Measurements from ENCODE around the gene SRC. TPM values are rescaled to one million over a fixed set of nuclear protein-coding genes. Genes with fewer than 3 reads are reported as not detected.
A peak's percentile ranks its signal among the peaks of the same experiment; 100 is the strongest.

SRC gene
- total RNA-seq, 1 experiment from 2014 or later = 55.6 TPM

DNA sequence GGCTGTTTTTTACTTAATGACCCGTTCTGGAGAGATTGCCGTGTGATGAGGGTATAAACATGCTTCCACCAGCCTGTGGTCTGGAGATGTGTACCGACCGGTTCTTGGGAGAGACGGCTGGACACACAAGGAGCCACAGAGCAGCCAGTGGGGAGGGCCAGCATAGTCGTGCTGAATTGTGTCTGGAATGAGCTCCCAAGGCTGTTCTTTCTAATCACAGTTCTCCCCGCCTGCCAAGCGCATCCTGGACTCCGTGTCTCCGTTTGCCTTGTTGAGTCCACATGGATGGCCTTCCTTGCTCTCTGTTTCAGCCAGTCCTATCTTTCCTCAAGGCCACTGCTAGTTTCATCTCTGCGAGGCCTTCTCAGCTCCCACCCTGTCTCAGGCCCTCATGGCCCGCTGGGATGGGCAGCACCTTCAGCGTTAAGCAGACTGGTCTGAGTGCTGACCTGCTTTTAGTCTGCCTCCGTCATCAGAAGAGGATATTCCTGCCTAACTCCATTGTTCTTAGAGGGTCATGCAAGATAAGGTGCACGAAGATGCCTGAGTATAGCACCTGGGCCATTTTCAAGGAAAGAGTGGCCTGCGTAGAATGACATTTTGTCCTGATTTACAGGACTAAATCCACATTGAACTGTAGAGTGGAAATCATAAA, 35.9 kb upstream of the SRC start:
- no peaks in the 10 kb centered on the region for H3F3A ChIP-seq (ENCODE audit: low read length, unreplicated experiment)
- H3K36me3 ChIP-seq (ENCODE audit: low read depth, low read length) = peaks cover 8% of the 10 kb centered on the region; the same call in 1 of the 2 replicates
- H3K4me1 ChIP-seq (ENCODE audit: insufficient read depth, low read length) = no peaks in the 10 kb centered on the region
- H4K20me1 ChIP-seq (ENCODE audit: low read length) = no peaks in the 10 kb centered on the region
- H3K9me3 ChIP-seq (ENCODE audit: low read length) = no peaks in the 10 kb centered on the region
- DNase-seq = no peak
- no peaks in the 10 kb centered on the region for H3K27me3 ChIP-seq (ENCODE audit: low read length)
- H2AFZ ChIP-seq (ENCODE audit: low read length) = no peak overlapping the region
- intact Hi-C loops (cut with micrococcal nuclease) = no loop called here
- no TSS peak for BruUV-seq (replicated peaks)
- ChIA-PET CTCF (no interaction called here), POLR2A (ENCODE audit: unreplicated experiment) (no interaction called here)
- no peaks in the 10 kb centered on the region for H3K9me2 ChIP-seq (replicated peaks; ENCODE audit: low read length)
- H3K4me2 ChIP-seq (ENCODE audit: low read length) = no peak overlapping the region
- H3K79me2 ChIP-seq (ENCODE audit: low read length) = peaks cover 5% of the 10 kb centered on the region; the same call in 1 of the 2 replicates
- TF ChIP-seq EZH2 (IDR thresholded peaks at IDR 0.05; ENCODE audit: low read length, unreplicated experiment) (no peak), EZH2phosphoT487 (IDR thresholded peaks at IDR 0.05; ENCODE audit: borderline replicate concordance, low read length) (no peak)
- no peak overlapping the region for H3K4me3 ChIP-seq (ENCODE audit: low read length)
- no peak for ATAC-seq
- H3K27ac ChIP-seq (ENCODE audit: low read length) = no peak overlapping the region
- H3K9ac ChIP-seq (ENCODE audit: low read length) = no peak overlapping the region

DNA sequence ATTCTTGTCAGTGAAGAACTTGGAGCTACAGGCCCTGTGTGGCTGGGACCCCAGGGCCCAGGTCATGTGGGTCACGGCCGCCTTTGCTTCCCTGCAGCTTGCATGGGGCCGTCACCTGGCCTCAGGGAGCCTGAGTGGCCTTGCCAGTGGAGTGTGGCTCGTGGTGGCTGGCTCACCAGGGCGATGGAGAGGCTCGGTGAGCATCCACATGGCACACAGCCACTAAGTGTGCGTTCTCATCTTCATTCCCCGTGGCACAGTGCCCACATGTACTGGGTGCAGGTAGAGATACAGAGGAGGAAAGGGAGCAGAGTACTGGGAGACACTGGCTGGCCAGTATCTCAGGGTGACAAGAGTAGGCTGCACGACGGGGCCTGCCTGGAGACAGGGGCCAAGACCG, 35.0 kb upstream of the SRC start:
- Histone ChIP-seq H3K36me3 (ENCODE audit: low read depth, low read length) (peaks cover 8% of the 10 kb centered on the region; the same call in 1 of the 2 replicates), H3K4me3 (ENCODE audit: low read length) (no peak overlapping the region), H3F3A (ENCODE audit: low read length, unreplicated experiment) (no peaks in the 10 kb centered on the region), H3K9me3 (ENCODE audit: low read length) (no peaks in the 10 kb centered on the region), H3K4me1 (ENCODE audit: insufficient read depth, low read length) (no peaks in the 10 kb centered on the region), H3K4me2 (ENCODE audit: low read length) (no peak overlapping the region), H3K27me3 (ENCODE audit: low read length) (no peaks in the 10 kb centered on the region), H3K27ac (ENCODE audit: low read length) (no peak overlapping the region), H3K9ac (ENCODE audit: low read length) (no peak overlapping the region), H3K79me2 (ENCODE audit: low read length) (peaks cover 5% of the 10 kb centered on the region; the same call in 1 of the 2 replicates), H2AFZ (ENCODE audit: low read length) (no peak overlapping the region), H3K9me2 (replicated peaks; ENCODE audit: low read length) (no peaks in the 10 kb centered on the region), H4K20me1 (ENCODE audit: low read length) (no peaks in the 10 kb centered on the region)
- BruUV-seq (replicated peaks) = no TSS peak
- ChIA-PET POLR2A (ENCODE audit: unreplicated experiment) (no interaction called here), CTCF (no interaction called here)
- DNase-seq (no peak), ATAC-seq (no peak)
- intact Hi-C loops (cut with micrococcal nuclease) = no loop called here
- TF ChIP-seq CTCF (conservative IDR thresholded peaks at IDR 0.05; ENCODE audit: low read depth, low read length) (no peak), EZH2phosphoT487 (IDR thresholded peaks at IDR 0.05; ENCODE audit: borderline replicate concordance, low read length) (no peak), EZH2 (IDR thresholded peaks at IDR 0.05; ENCODE audit: low read length, unreplicated experiment) (no peak)

- H3K27ac ChIP-seq (ENCODE audit: low read length) = no peak overlapping the region
- ATAC-seq (peak; percentile 74), DNase-seq (no peak)
- H3K9me2 ChIP-seq (replicated peaks; ENCODE audit: low read length) = no peaks in the 10 kb centered on the region
- H3K9me3 ChIP-seq (ENCODE audit: low read length) = no peaks in the 10 kb centered on the region
- H4K20me1 ChIP-seq (ENCODE audit: low read length) = no peaks in the 10 kb centered on the region
- TF ChIP-seq CTCF (conservative IDR thresholded peaks at IDR 0.05; ENCODE audit: low read depth, low read length) (no peak), EZH2 (IDR thresholded peaks at IDR 0.05; ENCODE audit: low read length, unreplicated experiment) (no peak)
- peaks cover 5% of the 10 kb centered on the region; the same call in 1 of the 2 replicates for H3K79me2 ChIP-seq (ENCODE audit: low read length)
- no peaks in the 10 kb centered on the region for H3K27me3 ChIP-seq (ENCODE audit: low read length)
- ChIA-PET CTCF (no interaction called here), POLR2A (ENCODE audit: unreplicated experiment) (no interaction called here)
- H3K36me3 ChIP-seq (ENCODE audit: low read depth, low read length) = peaks cover 8% of the 10 kb centered on the region; the same call in 1 of the 2 replicates
- H3K4me2 ChIP-seq (ENCODE audit: low read length) = no peak overlapping the region
- intact Hi-C loops (cut with micrococcal nuclease) = no loop called here
- H3K4me3 ChIP-seq (ENCODE audit: low read length) = no peak overlapping the region
- no peak overlapping the region for H2AFZ ChIP-seq (ENCODE audit: low read length)
- H3F3A ChIP-seq (ENCODE audit: low read length, unreplicated experiment) = no peaks in the 10 kb centered on the region
- H3K9ac ChIP-seq (ENCODE audit: low read length) = no peak overlapping the region
- no TSS peak for BruUV-seq (replicated peaks)
- no peaks in the 10 kb centered on the region for H3K4me1 ChIP-seq (ENCODE audit: insufficient read depth, low read length)
Observed at GRCh38 chr20:37311710-37312355, 34.1 kb upstream of the SRC start.

Data from PC-3 (cell line).